Osteoblast (primary cell): Measurements from ENCODE around the gene EMID1. TPM values are rescaled to one million over a fixed set of nuclear protein-coding genes. Genes with fewer than 3 reads are reported as not detected.

ENCODE experiments used
- DNase-seq: peaks from one replicate; pipeline ENCODE4 v3.0.0; 2011; ENCODE audit warnings: low spot score, mixed read lengths; ENCODE audit not compliant: insufficient read length; ENCODE audit errors: missing footprints
- H2AFZ ChIP-seq: 2 replicates; pipeline ENCODE4 v1.6.0; 2011; ENCODE audit warnings: mild to moderate bottlenecking, low read length
- H3K27ac ChIP-seq: 2 replicates; pipeline ENCODE4 v1.5.1; 2011; ENCODE audit warnings: mild to moderate bottlenecking, low read depth, low read length, moderate library complexity
- H3K27me3 ChIP-seq: 2 replicates; pipeline ENCODE4 v1.6.0; 2012; ENCODE audit warnings: mild to moderate bottlenecking, control low read depth, inconsistent platforms, low read length, moderate library complexity; ENCODE audit not compliant: insufficient read depth
- H3K36me3 ChIP-seq: 2 replicates; pipeline ENCODE4 v1.5.1; 2011; ENCODE audit warnings: mild to moderate bottlenecking, low read length, control low read depth, moderate library complexity; ENCODE audit not compliant: insufficient read depth
- H3K4me1 ChIP-seq: 2 replicates; pipeline ENCODE4 v1.5.1; 2011; ENCODE audit warnings: mild to moderate bottlenecking, low read length, control low read depth, moderate library complexity; ENCODE audit not compliant: insufficient read depth
- H3K4me2 ChIP-seq: 2 replicates; pipeline ENCODE4 v1.6.0; 2011; ENCODE audit warnings: mild to moderate bottlenecking, low read length; ENCODE audit not compliant: insufficient read depth
- H3K4me3 ChIP-seq: fragments of 200-600 bp; sonication (generic); 3 replicates; pipeline ENCODE4 v1.5.1; 2012; ENCODE audit warnings: mild to moderate bottlenecking, low read length, inconsistent platforms; ENCODE audit not compliant: insufficient read depth
- H3K79me2 ChIP-seq: 2 replicates; pipeline ENCODE4 v1.6.0; 2012; ENCODE audit warnings: mild to moderate bottlenecking, low read length, control low read depth, inconsistent platforms; ENCODE audit not compliant: insufficient read depth
- H3K9me3 ChIP-seq: 2 replicates; pipeline ENCODE4 v1.5.1; 2011; ENCODE audit warnings: low read depth, low read length, control low read depth
- H4K20me1 ChIP-seq: 2 replicates; pipeline ENCODE4 v1.6.0; 2012; ENCODE audit warnings: mild to moderate bottlenecking, low read length, control low read depth; ENCODE audit not compliant: insufficient read depth
- CTCF ChIP-seq: IDR thresholded peaks from 2 replicates; pipeline ENCODE4 v1.5.1; 2011; ENCODE audit warnings: mild to moderate bottlenecking, low read depth, low read length, moderate library complexity; ENCODE audit errors: extremely low read depth
- total RNA-seq: library from RNA; depleted of rRNA; stranded (reverse); fragments of >200 nt; gene quantifications from 2 replicates; pipeline ENCODE4 v1.2.3, GENCODE V29; 2012

EMID1 gene
- total RNA-seq, 1 donor = under 0.01 TPM

GRCh38 chr22:29301716-29302401 is 96.2 kb downstream of the EMID1 start:
- H3K4me1 ChIP-seq = no peaks in the 10 kb centered on the region
- H4K20me1 ChIP-seq = peaks cover 26% of the 10 kb centered on the region

DNA sequence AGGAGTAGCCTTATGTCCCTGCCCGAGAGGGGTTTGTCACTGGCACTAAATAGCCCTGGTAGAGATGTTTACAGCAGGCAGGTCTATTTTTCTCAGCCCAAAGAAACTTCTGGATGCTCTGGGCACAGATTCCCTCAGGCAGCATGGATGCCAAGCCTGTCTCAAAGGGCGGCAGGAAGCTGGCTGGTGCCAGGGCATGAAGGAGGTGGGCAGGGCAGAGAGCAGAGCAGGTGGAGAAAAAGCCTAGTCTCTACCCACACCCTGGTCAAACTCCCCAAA is 96.6 kb downstream of the EMID1 start:
- H3K27me3 ChIP-seq = no peaks in the 10 kb centered on the region
- H3K4me1 ChIP-seq = peaks cover 2% of the 10 kb centered on the region
- no peak overlapping the region for H3K4me3 ChIP-seq
- H3K4me2 ChIP-seq = no peak overlapping the region
- no peak overlapping the region for H3K27ac ChIP-seq
- peaks cover 23% of the 10 kb centered on the region for H4K20me1 ChIP-seq
- TF ChIP-seq CTCF = no peak
- peak; percentile 68 for DNase-seq
- peaks cover 37% of the 10 kb centered on the region for H3K36me3 ChIP-seq
- H3K79me2 ChIP-seq = peaks cover 2% of the 10 kb centered on the region
- no peaks in the 10 kb centered on the region for H3K9me3 ChIP-seq
- no peak overlapping the region for H2AFZ ChIP-seq

More at GRCh38 chr22:29301716-29302401, 96.2 kb downstream of the EMID1 start:
- H3K79me2 ChIP-seq = no peaks in the 10 kb centered on the region
- H3K4me3 ChIP-seq = no peak overlapping the region
- no peak overlapping the region for H3K27ac ChIP-seq
- no peak overlapping the region for H3K4me2 ChIP-seq
- no peaks in the 10 kb centered on the region for H3K9me3 ChIP-seq
- peak; percentile 54 for DNase-seq
- no peaks in the 10 kb centered on the region for H3K27me3 ChIP-seq
- H3K36me3 ChIP-seq = peaks cover 42% of the 10 kb centered on the region
- H2AFZ ChIP-seq = no peak overlapping the region
- TF ChIP-seq CTCF = no peak

GRCh38 chr22:29302681-29303465 is 97.2 kb downstream of the EMID1 start:
- H3K27ac ChIP-seq = no peak overlapping the region
- peaks cover 7% of the 10 kb centered on the region for H3K79me2 ChIP-seq
- no peak for TF ChIP-seq CTCF
- H3K36me3 ChIP-seq = peaks cover 31% of the 10 kb centered on the region
- H4K20me1 ChIP-seq = peaks cover 23% of the 10 kb centered on the region
- H3K4me2 ChIP-seq = no peak overlapping the region
- no peak overlapping the region for H3K4me3 ChIP-seq
- peak; percentile 71 for DNase-seq
- H3K27me3 ChIP-seq = no peaks in the 10 kb centered on the region
- peaks cover 7% of the 10 kb centered on the region for H3K4me1 ChIP-seq
- no peak overlapping the region for H2AFZ ChIP-seq
- no peaks in the 10 kb centered on the region for H3K9me3 ChIP-seq

GRCh38 chr22:29305836-29306174 is 100.1 kb downstream of the EMID1 start:
- Histone ChIP-seq H3K9me3 (no peaks in the 10 kb centered on the region), H3K4me3 (peak overlapping the region; percentile 81), H3K79me2 (peaks cover 31% of the 10 kb centered on the region), H2AFZ (peak overlapping the region; percentile 42), H3K4me1 (peaks cover 26% of the 10 kb centered on the region), H3K27ac (no peak overlapping the region), H3K27me3 (no peaks in the 10 kb centered on the region), H3K4me2 (peak overlapping the region; percentile 95), H4K20me1 (peaks cover 11% of the 10 kb centered on the region), H3K36me3 (peaks cover 3% of the 10 kb centered on the region)
- no peak for DNase-seq
- no peak for TF ChIP-seq CTCF
